ENCODE data around the gene SFTPA2.
"Not testable (repeated sequence)": the region's sequence is repeated elsewhere in the genome, so short reads cannot be mapped to it uniquely, and the experiment has no call there.

The SFTPA2 gene

GRCh38 chr10:79560160-79560709, at the start of gene SFTPA2:
TSS of gene SFTPA2 (minus strand) at chr10:79560407. CDS start at chr10:79559483, 924 bp downstream.
- DNase-seq (ENCODE audit: low read depth, low spot score): no peak

- DNase-seq (ENCODE audit: low read depth, low spot score): no peak
These were observed 48.5 kb upstream of the SFTPA2 start for GRCh38 chr10:79608505-79609375.

DNA sequence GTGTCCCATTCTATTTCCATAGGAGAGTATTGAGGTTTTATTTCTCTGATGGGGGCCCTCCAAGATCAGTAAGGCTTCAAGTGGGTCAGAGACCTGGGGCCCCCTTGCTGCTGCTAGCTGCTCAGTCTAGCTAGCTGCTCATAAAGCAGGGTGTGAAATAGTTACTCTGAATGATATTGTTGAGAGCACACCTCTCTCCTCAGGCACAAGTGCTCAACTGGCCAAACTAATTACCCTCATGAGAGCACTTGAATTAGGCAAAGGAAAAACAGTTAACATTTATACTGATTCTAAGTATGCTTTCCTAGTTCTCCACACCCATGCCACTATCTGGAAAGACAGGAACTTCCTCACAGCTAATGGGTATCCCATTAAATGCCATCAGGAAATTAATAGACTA, 45.1 kb upstream of the SFTPA2 start:
- no peak for DNase-seq (ENCODE audit: low read depth, low spot score)

- no peak for DNase-seq (ENCODE audit: low read depth, low spot score)
These were observed 44.1 kb upstream of the SFTPA2 start for GRCh38 chr10:79604294-79604693.

DNA sequence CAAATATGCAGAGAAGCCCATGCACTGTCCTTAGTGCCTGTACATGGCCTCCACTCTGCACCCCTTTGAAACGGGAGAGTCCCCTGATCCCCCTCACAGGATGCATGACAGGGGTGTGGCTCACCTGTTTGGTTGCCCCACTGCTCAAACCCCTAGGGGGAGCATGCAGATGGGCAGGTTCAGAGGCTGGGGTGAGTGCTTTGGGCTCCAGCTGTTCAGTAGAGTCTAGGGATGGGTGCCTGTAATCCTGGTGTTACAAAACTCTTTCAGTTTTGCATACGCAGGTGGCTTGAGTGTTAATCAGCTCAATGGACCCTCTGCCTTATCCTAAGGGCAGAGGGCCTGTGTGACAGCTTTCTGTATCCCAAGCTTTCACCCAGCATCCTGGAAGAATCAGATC, 42.7 kb upstream of the SFTPA2 start:
- no peak for DNase-seq (ENCODE audit: low read depth, low spot score)

- DNase-seq (ENCODE audit: low read depth, low spot score): no peak
These were observed 41.7 kb upstream of the SFTPA2 start for GRCh38 chr10:79601939-79602338.

DNA sequence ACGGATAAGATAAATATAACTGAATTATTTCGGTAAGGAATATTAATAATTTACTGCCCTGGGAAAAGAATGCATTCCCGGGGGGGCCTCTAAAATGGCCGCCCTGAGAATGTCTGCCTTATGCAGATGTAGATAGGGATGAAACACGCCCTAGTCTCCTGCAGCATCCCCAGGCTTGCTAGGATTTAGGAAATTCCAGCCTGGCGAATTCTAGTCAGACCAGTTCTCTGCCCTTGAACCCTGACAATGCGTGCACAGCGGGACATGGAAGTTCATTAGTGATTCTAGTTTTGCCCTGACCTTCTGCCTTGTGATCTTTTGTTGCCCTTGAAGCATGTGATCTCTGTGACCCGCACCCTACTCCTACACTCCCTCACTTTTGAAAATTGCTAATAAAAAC, 39.4 kb upstream of the SFTPA2 start:
- DNase-seq (ENCODE audit: low read depth, low spot score): not testable (repeated sequence)

DNA sequence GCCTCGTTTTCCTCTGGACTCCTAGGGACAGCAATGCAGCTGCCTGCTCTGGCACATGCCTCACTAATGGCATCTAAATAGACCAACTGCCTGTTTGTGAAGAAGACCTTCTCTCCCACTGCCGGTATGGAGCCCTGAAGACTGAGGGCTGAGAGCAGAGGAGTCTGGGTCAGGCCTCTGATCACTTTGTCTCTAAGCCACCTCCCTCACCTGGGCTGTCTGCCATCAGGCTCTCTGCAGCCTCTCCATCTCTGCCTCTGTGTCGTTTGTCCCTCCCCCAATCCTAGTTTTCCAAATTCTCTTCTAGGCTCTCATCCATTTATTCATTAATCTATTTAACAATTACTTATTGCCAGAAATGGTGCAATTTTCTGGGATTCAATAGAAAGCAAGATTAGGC, 35.3 kb upstream of the SFTPA2 start:
- DNase-seq (ENCODE audit: low read depth, low spot score): no peak

DNA sequence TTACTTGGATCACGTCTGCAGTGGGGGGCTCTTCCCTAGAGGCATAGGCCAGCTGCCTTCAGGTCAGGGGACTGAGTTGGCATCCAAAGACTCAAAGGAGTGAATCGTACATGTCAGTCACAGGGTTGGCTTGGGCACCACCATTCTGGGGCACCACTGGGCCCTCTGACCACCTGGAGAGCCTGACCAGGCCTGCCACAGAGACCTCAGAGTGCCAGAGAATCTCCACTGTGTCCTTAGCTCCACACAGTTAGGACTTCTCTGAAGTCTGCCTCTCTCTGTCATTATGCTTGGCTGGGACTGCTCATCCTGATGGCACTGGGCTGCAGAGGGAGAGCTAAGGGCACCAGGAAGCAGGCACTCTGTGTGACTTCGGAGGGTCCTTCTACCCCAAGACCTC, 34.4 kb upstream of the SFTPA2 start:
- DNase-seq (ENCODE audit: low read depth, low spot score): not testable (repeated sequence)

- no peak for DNase-seq (ENCODE audit: low read depth, low spot score)
These were observed 33.2 kb upstream of the SFTPA2 start for GRCh38 chr10:79593377-79593776.

- no peak for DNase-seq (ENCODE audit: low read depth, low spot score)
These were observed 28.6 kb upstream of the SFTPA2 start for GRCh38 chr10:79588800-79589199.

- DNase-seq (ENCODE audit: low read depth, low spot score): no peak
These were observed 26.7 kb upstream of the SFTPA2 start for GRCh38 chr10:79586933-79587332.

DNA sequence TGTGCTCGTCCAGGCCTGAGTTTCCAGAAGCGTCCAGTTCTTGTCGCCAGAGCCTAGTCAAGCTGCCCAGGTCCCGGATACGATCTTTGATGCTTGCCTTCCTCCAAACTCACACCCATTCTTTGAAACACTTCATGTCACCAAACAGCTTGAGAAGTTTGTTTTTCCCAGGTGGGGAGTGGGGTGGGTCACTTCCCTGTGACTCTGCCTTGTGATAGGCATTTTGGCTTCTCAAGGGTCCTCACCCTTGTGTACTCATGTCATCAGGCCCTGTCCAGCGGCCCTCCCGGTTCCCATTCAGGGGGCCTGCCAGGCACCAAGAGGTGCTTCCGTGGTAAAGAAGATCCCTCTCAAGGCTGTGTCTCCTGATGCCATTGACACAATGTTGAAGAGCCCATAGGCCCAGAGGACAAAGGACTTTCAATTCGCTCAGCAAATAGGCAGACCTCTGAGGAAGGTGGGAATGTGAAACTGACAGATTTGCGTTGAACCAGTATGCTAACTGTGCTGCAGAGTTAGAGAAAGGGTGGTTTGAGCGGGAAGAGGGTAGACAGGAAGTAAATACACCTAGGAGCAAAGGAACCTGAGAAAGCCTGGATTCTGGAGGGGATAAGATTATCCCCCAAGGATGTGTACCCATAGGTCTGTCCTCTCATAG, 25.8 kb upstream of the SFTPA2 start:
- no peak for DNase-seq (ENCODE audit: low read depth, low spot score)

DNA sequence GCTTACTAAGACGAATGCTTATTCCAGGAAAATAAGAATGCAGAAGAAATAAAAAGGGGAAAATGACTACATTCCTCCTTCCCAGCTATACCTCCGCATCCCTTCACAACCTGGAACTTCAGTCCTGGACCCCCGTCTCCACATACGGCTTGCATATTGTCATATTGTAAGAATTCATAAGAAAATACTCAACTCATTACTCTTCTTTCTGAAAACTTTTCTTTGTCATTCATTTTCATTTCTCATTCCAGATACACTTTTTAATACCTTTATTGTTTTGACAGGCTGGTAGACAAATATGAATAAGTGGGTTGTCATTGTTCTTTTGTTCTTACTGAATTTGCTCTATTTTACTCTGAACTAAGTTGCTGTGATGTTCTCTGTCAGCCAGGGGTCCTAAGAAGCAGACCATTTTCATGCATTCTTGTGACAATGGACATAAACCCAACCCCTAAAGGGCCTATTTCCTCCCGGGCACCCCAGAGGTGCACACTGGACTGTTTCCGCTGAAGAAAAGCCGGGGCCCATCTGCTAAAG, 23.3 kb upstream of the SFTPA2 start:
- DNase-seq (ENCODE audit: low read depth, low spot score): no peak

- DNase-seq (ENCODE audit: low read depth, low spot score): not testable (repeated sequence)
These were observed 22.7 kb upstream of the SFTPA2 start for GRCh38 chr10:79582954-79583353.

DNA sequence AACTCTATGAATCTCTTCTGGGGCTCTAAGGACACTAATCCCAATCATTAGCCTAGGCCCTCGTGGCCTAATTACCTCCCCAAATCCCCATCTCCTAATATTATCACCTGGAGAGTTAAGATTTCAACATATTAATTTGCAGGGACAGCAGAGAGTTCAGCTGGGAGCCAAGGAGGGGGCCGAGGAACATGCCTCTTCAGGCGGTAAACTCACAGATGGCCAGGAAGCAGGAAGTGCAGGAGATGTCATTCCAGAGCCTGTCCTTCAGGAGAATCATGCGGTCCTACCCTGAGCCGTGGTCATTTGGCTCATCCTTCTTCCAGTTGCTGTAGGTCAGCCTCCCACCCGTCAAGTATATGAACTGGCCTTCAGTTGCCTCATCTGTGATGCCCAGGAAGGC, 21.9 kb upstream of the SFTPA2 start:
- no peak for DNase-seq (ENCODE audit: low read depth, low spot score)

- DNase-seq (ENCODE audit: low read depth, low spot score): no peak
These were observed 20.8 kb upstream of the SFTPA2 start for GRCh38 chr10:79581044-79581443.

- no peak for DNase-seq (ENCODE audit: low read depth, low spot score)
These were observed 19.2 kb upstream of the SFTPA2 start for GRCh38 chr10:79579361-79579760.

DNA sequence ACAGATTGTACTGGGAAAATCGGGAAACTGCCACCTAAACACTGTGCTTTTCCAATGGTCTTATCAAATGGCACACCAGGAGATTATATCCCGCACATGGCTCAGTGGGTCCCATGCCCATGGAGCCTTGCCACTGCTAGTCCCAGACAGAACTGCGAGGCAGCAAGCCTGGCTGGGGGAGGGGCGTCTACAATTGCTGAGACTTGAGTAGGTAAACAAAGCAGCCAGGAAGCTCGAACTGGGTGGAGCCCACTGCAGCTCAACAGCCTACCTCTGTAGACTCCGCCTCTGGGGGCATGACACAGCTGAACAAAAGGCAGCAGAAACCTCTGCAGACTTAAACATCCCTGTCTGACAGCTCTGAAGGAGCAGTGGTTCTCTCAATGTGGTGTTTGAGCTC, 10.4 kb upstream of the SFTPA2 start:
- not testable (repeated sequence) for DNase-seq (ENCODE audit: low read depth, low spot score)

- no peak for DNase-seq (ENCODE audit: low read depth, low spot score)
These were observed 3.2 kb upstream of the SFTPA2 start for GRCh38 chr10:79563426-79563825.

DNA sequence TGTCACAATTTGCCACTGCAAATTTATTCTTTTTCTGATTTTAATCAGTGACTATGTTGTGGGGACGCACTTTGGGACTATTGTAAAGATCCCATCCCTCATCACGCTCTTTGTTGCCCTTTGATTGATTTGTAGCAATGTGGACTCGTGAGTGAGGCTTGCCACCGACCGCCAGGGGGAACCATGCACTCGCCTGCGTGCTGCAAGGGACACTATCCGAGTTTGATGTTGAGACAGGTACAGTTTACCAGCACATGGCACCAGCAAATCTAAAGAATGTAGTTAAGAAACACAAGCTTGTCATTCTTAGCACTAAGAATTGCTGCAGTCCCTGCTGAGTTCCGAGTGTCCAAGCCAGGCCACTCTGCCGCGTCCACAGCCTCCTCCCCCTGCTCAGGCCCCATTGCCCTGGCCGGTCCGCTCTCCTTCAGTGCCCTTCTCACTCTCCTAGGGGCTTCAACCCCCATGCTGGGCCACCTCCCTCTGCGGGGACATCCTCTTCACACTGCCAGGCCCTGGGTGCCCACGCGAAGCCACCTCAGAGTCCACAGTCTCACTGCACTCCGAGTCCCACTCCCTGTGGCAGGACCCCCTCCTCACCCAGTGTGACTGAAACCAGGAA, 2.0 kb upstream of the SFTPA2 start:
- DNase-seq (ENCODE audit: low read depth, low spot score): peak; percentile 15

- DNase-seq (ENCODE audit: low read depth, low spot score): no peak
These were observed 1.1 kb upstream of the SFTPA2 start for GRCh38 chr10:79561257-79561656.
